Activated CD8-positive, alpha-beta memory T cell treated with anti-CD3 and anti-CD28 coated beads, Interleukin-2, amount 50 U/mL, for 1 hour (primary cell): ENCODE results near the gene FBXW4.

Source experiments
- DNase-seq: peaks from one replicate; pipeline ENCODE4 v3.0.0-alpha.2; 2020; ENCODE audit errors: extremely low read depth

FBXW4 gene

DNA sequence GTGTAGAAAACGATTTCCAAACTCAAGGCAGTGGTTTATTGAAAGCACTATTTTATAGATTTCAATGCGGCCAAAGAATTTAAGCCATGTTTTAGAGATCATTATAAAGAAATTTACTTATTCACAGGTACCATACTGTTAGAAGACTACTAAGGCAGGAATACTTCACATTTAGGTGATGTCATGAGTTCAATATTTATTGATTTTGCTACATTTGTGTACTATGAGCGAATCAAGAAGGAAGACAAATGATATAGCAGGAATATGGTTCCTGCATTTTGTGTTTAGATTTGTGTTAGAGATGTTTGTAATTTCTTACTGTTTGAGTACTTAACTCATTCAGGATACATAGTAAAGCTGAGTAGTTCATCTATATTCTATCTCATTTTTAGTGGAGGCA is 1.7 kb upstream of the FBXW4 start:
- no peak for DNase-seq

DNA sequence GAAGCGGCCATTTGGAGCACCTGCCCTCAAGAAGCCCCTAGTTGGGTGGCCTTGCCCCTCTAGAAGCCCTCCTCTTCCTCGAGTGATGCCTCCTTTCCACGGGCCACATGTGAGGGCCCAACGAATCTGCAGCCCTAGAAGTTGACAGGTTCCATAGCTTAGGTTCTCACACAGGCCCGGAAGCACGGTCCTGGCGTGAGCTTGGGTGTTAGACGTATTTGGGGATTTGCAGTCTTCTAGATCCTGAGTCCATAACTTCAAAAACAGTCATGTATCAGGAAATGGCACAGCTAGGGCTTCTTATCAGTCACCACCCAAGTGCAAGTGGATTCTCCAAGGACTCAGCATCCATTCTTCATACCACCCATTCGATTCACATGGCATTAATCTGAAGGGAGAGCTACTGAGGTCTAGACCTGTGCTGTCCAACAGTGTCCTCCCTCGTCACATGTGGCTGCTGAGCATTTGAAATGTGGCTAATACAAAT is 477 bp upstream of the FBXW4 start:
- DNase-seq, result no peak

DNA sequence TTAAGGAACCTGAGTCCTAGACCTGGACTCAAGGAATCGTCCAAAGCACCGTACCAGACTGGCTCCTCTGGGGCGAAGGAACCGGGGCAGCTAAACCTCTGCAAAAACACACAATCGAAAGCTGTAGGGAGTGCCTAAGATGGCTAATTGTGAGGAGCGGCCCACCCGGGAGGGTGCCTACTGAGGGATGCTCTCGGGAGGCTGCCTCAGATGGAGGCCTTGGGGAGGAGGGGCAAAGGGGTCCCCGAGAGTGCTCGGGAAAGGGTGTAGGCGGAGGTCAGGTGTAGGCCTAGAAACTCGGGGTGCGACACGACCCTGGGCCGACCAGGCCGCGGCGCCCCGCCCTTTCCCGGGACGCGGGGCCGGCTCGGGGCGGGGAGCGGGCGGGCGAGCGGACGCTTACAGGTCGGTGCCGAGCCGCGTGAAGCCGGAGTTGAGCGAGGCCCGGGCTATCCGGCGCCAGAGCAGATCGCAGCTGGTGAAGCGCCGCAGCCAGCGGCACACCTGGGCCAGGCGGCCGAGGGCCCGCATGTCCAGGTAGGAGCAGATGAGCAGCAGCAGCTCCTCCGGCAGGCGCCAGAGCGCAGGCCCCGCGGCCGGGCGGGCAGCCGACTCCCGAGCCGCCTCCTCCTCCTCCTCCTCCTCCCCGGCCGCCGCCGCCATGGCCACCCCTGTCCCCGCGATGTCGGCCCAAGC is 844 bp downstream of the FBXW4 start:
- peak; percentile 16 for DNase-seq

DNA sequence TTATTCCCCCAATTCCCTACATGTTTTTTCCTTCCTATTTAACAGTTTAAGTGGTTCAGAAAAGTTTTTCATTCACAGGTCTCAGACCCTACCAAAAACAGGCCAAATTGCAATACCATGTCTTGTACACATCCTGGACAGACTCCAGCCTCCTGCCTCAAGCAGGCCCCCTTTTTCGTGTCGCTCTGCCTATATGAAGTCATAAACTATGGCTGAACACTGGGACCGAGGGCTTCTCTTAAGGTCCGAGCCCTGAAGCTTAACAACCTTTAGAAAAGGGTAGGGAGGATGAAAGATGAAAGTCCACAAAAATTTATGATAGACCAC is 1.4 kb downstream of the FBXW4 start:
- DNase-seq, result no peak

DNA sequence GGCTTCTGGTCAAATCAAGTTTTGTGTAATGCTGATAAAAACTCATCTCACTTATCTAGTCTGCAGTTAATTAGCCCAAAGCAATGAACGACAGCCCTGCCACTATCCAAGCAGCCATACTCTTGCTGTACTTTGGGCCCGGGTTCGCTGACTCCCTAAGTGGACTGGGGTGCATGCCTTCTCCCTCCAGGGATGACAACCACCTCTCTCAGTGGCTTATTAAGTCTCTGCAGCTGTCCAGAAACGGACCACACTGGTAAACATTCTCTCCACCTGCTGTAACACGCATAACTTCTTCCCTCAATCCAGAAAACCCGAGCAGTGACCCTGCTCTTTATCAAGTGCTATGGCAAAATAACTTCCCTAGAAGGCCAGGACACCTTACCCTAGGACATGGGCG is 3.9 kb downstream of the FBXW4 start:
- DNase-seq, result no peak

DNA sequence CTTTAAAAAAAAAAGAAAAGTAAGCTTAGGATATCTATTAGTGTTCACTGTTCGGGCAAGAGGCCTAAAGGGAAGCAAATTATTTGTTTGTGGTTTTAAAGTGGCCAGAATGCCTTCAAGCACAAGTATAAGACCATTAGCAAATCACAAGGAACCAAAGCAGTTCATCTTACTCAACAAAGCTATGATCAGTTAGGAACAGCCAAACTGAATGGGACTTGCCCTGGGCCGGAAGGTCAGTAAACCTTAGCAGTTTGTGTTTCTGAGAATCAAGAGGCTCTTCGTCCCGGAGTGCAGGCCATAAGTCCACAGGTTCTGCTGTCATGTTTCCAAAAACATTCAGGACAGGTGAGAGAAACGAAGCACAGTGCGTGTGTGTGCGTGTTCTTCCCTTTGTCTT is 4.5 kb downstream of the FBXW4 start:
- no peak for DNase-seq

DNA sequence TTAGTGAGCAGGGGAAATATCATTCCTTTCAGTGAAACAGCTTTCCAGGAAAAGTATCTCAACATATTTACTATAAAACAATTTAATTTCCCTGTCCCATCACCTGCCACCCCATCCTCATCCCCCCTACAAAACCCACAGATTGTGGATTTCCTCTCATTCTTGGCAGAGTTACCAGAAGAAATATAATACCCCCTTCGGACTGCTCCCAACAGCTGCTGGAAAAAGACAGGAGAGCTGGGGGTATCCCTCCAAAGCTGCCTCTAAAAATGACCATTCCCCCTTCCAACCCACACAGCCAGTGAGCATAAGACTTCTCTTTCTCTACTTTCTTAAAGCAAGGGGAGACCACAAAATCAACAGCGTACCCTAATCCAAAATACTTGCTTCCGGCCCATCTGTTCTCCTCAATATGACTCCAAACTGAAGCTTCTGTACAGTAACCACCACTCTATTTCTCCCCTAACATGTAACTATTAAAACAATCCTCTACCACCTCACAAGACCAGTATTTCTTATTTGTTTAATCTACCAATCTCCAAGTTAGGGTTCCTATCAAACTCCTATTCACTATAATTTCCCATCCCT is 7.8 kb downstream of the FBXW4 start:
- no peak for DNase-seq

DNA sequence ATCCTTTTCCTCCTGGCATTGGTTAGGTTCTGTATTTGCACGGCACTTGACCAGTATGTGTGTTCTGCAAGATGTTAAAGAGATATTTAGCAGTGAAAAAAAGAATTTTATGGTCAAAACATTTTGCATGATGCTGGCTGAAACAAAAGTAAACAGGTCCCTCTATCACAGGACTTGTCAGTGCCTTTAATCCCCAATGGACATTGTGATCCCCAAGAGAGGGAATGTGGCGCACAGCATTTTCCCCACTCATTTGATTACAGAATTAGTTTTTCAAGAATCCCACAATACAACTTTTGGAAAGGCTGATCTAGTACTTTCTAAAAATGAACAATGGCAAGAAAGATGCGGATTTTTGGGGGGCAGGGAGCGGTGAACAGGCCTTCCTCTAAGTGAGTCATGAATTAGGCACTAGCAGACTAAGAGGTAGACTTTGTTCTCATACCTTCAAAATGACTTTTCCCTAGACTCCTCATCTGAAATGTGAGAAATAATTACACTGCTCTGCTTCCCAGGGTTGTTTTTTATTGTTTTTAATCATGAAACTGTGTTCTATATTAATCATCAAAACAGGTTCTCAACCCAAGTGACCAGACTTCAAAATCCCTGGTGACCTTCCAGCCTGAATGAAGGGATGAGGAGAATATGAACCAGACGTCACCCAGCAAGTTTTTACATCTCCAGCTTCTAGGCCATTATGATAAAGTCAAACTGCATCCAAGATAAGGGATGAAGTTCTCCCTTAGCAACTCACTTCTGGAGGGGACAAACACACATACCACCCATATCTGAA is 8.6 kb downstream of the FBXW4 start:
- DNase-seq, result no peak

DNA sequence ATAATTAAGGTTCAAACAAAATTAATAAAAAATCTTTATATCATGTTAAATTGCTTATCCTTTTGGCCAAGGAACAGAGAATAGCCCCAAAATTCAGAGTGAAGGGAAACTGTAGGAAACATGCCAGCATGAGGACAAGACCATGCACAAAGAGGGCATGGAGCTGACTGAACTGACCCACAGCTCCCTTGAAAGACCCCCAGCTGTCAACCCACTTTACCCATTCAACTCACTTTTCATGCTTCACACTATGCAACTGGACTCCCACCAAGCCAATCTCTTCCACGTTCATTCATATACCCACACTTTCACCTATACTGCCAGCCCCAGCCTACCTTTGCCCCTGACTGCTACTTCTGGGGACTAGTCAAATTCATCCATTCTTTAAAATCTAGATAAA is 10.2 kb downstream of the FBXW4 start:
- DNase-seq, result no peak

DNA sequence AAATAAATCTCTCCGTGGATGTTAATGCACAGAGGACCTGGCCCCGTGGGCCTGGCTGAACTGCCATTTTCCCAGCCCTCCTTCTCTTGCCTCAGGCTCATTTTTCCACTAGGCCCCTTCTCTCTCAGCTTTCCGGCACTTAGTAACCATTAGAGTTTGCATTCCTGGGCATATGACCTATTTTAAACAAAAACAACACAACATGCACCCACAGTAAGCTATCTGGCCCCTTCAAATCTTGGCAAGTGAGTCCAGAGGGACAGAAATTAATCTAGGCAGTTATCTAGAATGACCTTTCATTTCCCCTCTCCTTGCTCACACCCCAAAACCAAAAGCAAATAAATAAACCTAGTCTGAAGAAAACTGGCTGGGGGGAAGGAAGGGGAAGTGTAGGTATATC is 11.7 kb downstream of the FBXW4 start:
- DNase-seq, result no peak

DNA sequence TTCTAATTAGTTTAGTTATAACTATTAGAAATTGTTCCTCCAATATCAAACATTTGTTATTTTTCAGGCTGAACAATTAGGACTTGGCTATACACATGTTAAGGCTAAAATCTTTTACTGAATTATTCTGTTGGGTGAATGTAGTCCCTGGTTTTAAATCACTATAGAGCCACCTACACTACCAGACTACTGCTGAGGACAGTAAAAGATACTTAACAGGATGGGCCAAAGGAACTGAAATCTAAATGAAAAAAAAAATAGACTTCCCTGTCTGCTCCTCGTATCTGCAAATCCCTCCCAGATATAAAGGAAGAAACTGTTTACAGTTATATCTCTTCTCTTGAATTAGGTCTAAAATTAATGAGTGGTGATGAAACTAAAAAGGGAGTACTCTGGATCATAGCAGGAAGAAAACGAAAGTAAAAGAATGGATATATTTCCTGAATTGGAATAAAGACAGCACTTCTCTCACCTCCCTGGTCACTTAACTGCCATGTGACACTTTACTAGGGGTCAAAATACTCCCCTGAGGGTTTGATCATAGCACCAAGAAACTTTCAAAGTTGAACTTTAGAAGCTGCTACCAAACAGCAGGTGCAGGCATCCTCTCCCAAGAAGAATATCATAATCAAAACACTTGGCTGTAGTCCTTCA is 12.7 kb downstream of the FBXW4 start:
- DNase-seq, result no peak

DNA sequence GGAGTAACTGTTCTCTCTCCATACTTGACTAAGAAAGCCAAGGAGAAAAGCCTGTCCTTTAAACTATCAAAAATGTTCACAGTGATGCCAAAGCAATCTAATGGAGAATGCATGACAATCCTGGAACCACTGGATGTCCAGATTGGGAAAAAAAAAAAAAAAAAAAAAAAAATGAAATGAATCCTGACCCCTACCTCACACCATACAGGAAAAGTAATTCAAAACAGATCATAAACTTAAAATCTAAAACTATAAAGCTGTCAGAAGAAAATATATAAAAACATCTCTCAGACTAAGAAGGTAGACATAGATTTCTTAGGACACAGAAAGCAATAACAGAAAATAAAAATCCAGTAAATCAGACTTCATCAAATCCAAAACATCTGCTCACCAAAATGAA is 18.4 kb downstream of the FBXW4 start:
- no peak for DNase-seq

DNA sequence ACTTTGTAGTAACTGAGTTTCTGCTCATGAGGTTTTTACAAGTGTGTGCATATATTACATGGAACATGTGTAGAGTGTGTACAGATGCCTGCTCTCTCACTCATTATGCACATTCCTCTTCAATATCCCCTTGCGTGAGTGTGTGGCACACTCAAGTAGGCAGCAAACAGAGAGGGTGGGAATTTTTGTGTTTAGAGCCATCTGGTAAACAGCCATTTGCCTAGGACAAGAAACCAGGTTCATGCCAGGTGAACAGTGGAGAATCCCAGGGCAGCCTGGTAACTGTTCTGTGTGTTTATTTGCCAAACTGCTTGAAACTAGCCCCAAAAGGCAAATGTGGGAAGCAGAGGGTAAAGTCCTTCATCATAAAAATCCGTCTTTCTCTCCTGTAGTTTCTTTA is 19.9 kb downstream of the FBXW4 start:
- no peak for DNase-seq

DNA sequence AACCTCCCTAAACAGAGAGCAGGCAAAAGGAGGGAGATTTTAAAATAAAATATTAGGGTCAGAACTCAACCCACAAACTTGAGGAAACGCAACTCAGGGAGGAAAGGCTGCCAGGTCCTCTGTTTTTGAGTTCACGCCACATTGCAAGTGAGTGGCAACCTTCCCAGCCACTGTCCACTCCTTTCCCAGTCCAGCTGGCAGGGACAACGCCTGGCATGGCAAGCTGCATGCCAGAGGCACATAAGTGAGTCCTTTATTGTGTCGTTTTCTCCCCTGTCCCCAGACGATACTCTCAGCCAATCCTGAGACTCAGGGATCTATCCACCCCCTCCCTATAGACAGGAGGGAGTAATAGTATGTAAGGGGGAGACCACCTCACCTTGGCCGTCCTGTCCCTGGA is 22.4 kb downstream of the FBXW4 start:
- DNase-seq, result no peak

DNA sequence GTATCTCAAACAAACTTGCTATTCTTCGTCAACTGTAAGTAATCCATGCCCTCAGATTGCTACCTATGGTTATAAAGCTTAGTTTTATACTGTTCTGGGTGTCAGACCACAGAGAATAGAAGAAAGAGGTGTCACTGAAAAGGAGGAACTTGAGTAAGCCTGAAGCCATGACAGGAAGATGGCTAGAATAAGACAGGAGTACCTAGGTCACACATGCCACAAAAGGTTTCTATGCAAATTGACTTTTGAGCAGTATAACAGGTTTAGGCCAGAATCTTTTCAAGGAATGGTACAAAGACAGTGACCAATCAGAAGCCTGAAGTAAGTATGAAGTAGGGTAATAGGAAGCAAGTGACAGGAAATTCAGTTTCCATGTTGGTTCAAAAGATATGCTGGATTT is 23.5 kb downstream of the FBXW4 start:
- no peak for DNase-seq

DNA sequence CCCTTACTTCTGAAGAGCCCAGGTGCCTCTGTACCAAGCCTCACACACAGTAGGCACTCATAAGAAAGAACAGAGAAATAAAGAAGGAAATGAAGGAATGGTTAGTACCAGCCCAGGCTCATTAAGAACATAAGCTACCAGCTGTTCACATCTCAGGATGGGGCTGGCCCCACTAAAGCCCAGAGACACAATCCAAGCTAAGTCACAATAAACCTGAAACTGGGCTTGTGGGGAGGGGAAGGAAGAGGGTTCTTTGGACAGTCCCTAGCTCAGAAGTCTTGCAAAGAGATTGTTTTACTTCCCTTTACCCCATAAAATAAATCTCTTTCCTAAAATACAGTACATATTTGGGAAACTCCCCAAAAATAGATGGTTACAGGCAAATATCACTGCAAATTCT is 24.3 kb downstream of the FBXW4 start:
- DNase-seq, result no peak

DNA sequence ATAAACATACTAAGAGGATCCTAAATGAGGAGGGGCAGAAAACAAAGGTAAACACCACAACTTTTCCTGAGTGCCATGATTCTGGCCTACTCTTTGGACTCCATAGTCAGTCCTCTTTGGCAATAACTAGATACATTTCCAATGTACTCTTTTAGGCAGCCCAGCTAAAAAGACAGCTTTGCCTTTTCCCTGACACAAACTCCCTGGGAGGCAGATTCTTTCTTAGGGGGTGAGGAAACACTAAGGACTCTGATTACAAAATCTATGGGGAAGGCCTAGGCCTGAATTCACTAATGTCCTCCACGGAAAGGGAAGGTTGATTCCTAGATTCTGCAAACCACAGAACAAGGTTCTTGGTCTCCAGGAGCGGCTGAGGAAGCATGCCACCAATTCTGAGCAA is 25.8 kb downstream of the FBXW4 start:
- DNase-seq, result no peak

DNA sequence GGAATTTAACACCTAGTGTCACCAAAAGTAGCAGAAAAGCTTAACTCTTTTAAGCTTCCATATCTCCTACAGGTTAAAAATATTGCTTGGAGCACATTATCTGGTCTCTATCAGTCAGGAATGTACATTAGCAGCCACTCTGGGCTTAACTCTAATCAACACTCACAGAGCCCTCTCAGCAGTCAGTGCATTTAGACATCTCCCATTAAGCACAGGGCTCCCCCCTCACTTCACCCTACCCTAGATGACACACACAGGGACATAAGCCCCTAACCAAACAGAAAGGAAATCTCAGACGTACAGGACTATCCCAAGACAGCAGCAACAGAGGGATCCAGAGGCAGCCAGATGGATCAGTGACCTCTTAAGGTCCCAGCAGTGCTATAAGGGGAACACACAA is 26.4 kb downstream of the FBXW4 start:
- no peak for DNase-seq

DNA sequence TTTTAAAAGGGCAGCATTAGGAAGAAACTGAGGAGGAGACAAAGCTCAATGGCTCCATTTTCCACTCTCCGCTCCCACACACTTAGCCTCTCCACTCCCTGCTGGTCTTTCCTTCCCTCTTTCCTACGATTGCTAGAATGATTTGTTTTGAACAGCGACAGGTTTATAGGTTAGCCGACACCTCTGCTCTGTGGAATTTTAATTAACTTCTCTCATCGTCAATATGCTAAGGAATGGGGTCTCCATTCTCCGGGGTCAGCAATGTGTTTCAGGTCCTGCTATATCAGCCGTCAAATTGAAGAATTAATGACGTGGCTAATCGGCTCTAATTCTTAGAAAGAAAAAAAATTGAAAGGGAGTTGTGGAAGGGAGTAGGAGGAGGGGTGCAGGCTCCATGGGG is 28.9 kb downstream of the FBXW4 start:
- no peak for DNase-seq

DNA sequence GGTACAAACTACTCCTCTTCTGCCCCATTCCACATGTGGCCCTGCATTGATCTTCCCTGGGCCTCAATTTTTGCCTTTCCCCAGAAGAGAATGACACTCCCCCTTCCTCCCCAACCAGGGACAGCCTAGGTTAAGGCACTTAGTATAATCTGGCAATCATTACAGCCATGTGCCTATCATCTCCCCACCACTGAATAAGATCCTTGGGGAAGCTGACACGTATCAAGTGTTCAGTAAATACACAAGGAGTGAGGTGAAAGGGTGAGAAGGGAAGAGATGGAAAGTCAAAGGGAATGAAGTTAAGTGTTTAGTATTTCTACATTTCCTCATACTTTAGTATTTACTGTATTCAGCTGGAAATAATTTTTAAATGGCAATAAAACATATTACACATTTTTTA is 31.9 kb downstream of the FBXW4 start:
- no peak for DNase-seq

DNA sequence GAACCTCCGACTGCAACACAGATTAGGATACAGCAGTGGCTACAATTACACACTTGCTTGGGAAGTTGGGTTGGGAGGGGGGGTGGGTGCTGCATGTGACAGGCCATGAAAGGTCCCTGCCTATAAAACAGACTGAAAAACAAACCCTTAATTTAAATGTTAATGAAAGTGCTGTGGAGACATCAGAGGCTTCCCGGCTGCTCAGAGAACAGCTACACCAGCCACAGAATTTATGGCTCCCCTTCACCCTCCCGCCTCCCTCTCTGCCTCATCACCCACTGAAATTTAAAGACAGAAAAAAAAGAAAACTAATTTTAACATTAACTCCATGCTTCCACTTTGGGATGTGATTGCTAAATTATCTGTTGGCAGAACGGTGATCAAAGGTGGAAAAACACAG is 34.7 kb downstream of the FBXW4 start:
- DNase-seq, result no peak

DNA sequence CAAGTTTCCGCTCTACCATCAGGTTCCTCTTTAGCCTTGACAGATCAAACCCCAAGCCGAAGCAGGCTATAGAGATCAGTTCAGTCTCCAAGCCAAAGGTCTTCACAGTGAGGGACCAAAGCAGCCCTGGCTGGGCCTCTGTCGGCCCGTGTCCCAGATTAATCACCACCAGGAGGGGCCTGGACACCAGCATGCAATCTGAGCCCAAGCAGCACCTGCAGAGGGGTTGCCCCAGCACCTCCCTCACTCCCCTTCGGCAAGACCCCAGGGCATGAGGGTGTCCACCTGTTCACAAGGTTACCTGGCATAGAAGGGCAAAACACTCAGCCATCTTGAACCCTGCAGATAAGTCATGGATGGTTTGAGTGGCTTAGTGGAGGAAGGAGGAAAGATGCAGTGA is 36.0 kb downstream of the FBXW4 start:
- DNase-seq, result no peak

DNA sequence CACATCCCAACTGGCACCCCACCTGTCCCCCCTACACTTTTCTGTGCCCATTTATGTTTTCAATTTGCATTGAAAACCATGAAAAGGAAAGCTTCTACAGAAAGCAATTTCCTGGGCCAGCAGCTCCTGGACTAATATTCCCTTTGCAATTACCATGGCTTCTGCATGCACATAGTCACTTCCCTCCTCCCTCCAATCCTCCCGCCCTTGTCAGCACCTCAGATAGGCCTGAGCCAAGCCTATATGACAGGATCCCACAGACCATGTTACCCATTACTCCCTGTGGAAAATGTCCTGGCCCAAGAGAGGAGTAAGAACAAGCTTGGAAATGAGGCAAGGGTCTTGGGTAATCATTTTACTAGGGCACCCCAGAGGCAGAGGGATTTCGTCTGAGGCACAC is 38.1 kb downstream of the FBXW4 start:
- DNase-seq, result no peak
